Esophagus (tissue), 2 donors: Measurements from ENCODE around the gene MRPL45. TPM values are rescaled to one million over a fixed set of nuclear protein-coding genes. Genes with fewer than 3 reads are reported as not detected.
A peak's percentile ranks its signal among the peaks of the same experiment; 100 is the strongest.

Experiments used
- H3K27ac ChIP-seq, 2 donors: one replicate each; pipeline ENCODE4 v1.5.1; 2013; ENCODE audit warnings: low read depth in 2 of 2, mild to moderate bottlenecking in 2 of 2, inconsistent platforms in 1 of 2, low read length in 1 of 2, moderate library complexity in 1 of 2
- H3K27me3 ChIP-seq, 2 donors: one replicate each; pipeline ENCODE4 v1.6.1; 2013; ENCODE audit warnings: low read length in 2 of 2, control low read depth in 1 of 2, mild to moderate bottlenecking in 1 of 2; ENCODE audit not compliant: insufficient read depth in 2 of 2, control insufficient read depth in 1 of 2
- H3K36me3 ChIP-seq, 2 donors: one replicate each; pipeline ENCODE4 v1.6.1; 2013; ENCODE audit warnings: low read length in 1 of 2; ENCODE audit not compliant: control insufficient read depth in 2 of 2, insufficient read depth in 2 of 2
- H3K4me1 ChIP-seq, 2 donors: one replicate each; pipeline ENCODE4 v1.6.1; 2013; ENCODE audit warnings: low read length in 1 of 2; ENCODE audit not compliant: control insufficient read depth in 2 of 2, insufficient read depth in 2 of 2
- H3K4me3 ChIP-seq, 2 donors: one replicate each; pipeline ENCODE4 v1.5.1; 2013; ENCODE audit warnings: low read length in 2 of 2, mild to moderate bottlenecking in 2 of 2, low read depth in 1 of 2, moderate library complexity in 1 of 2
- H3K9me3 ChIP-seq, 2 donors: one replicate each; pipeline ENCODE4 v1.6.1; 2013; ENCODE audit warnings: mild to moderate bottlenecking in 2 of 2, low read depth in 1 of 2, low read length in 1 of 2, moderate library complexity in 1 of 2; ENCODE audit not compliant: control insufficient read depth in 2 of 2, insufficient read depth in 1 of 2
- WGBS, 2 donors: extraction: QIAGEN DNeasy Blood & Tissue Kit; methylation state at CpG; one replicate each; pipeline ENCODE4 v1.1.7; 2013; 5-methylcytosine and 5-hydroxymethylcytosine counted together
- polyA plus RNA-seq, 2 donors: library from polyadenylated mRNA; stranded (reverse); fragments of 200-250 nt; gene quantifications; one replicate each; pipeline ENCODE4 v1.2.3, GENCODE V29; 2013
- donor health status: healthy with polysubstance abuse.
- donor health status: Bipolar disorder and iron deficiency.

Gene MRPL45
- polyA plus RNA-seq, 2 donors = 12.4 to 26.8 TPM

DNA sequence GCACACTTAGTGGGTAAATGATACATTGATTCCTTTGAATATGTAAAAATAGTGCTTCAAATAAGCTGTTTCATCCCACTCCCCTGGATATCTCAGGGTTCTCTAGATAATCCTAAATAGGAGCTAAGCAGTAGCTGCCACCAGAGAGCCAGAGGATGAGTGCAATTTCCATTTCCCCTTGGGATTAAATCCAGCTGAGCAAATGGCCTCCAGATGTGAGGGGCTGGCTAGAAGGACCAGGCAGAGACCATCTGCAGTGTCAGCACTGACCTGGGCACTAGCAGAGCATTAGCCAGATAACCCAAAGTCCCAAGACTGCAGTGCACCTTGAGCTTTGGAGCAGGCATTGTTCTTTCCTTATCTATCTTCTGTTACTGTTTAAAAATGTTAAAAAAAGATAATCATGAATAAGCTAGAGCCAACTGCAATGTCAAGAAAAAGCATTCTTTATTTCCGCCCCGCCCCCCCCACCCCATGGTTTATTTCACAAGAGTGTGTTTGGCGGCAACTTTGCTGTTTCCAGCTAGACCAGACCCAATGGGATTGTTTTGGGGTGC, 27.3 kb downstream of the MRPL45 start:
- Histone ChIP-seq H3K9me3 (no peaks in the 10 kb centered on the region), H3K4me3 (no peak overlapping the region), H3K36me3 (peaks cover 0 to 3% of the 10 kb centered on the region in 2 donors), H3K4me1 (peaks cover 0 to 4% of the 10 kb centered on the region in 2 donors), H3K27me3 (no peaks in the 10 kb centered on the region), H3K27ac (no peak overlapping the region)
- 66 to 89% methylated on average over 3 of the region's 3 CpGs for WGBS, 2 donors

DNA sequence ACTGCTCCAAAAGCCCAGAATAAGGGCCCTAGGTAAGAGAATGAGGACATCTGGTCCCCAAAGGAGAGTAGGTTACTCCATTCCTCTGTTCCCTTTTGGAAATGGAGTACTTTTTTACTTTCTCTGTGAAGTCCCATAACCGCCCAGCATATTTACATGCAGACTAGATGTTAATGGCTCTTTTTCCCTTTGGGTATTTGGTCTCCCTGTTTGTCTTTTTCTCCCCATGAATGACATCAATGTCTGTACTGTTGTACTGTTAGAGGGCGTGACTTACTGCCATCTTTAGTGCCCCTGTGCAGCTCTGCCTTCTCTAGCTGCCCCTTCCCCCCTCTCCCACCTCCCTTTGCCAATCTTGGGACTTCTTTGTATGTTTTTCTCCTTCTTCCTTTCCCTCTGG, 27.8 kb downstream of the MRPL45 start:
- H3K9me3 ChIP-seq = no peaks in the 10 kb centered on the region
- H3K4me1 ChIP-seq = peaks cover 0 to 4% of the 10 kb centered on the region in 2 donors
- no peak overlapping the region for H3K4me3 ChIP-seq
- no peak overlapping the region for H3K27ac ChIP-seq
- no peaks in the 10 kb centered on the region for H3K27me3 ChIP-seq
- 84 to 90% methylated on average over 2 of the region's 2 CpGs for WGBS, 2 donors
- H3K36me3 ChIP-seq = peaks cover 0 to 3% of the 10 kb centered on the region in 2 donors

DNA sequence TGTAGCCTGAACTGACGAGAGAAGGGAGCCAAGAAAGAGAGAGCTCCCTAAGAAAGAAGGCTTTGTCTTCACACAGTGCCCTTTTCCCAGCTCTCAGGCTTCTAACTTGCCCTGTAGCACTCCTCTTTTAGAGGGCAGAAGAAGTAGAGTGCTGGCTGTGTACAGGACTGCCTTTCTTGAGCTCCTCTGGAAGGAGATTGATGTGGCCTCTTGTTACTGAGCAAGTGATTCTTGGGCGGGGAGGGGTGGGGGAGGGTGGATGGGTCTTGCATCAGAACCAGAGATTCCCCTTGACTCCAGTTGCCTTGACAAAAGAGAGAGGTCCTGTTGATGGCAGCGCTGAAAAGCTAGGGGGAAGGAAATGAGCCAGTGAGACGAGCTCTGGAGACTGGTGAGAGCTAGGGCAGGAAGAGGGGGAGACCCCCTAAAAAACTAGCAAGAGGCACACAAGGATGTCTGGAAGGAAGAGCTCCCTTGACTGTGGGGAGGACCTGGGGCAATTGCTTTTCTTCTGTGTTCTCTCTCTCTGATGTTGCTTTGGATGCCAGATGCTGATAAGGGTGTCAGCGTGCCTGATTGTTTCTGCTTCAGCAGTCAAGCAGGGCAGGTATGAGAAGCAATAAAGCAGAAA, 28.4 kb downstream of the MRPL45 start:
- WGBS, 2 donors = 58 to 65% methylated on average over 5 of the region's 5 CpGs
- Histone ChIP-seq H3K4me3 (no peak overlapping the region), H3K36me3 (peaks cover 0 to 3% of the 10 kb centered on the region in 2 donors), H3K27me3 (no peaks in the 10 kb centered on the region), H3K4me1 (peaks cover 0 to 4% of the 10 kb centered on the region in 2 donors), H3K9me3 (no peaks in the 10 kb centered on the region), H3K27ac (no peak overlapping the region)

DNA sequence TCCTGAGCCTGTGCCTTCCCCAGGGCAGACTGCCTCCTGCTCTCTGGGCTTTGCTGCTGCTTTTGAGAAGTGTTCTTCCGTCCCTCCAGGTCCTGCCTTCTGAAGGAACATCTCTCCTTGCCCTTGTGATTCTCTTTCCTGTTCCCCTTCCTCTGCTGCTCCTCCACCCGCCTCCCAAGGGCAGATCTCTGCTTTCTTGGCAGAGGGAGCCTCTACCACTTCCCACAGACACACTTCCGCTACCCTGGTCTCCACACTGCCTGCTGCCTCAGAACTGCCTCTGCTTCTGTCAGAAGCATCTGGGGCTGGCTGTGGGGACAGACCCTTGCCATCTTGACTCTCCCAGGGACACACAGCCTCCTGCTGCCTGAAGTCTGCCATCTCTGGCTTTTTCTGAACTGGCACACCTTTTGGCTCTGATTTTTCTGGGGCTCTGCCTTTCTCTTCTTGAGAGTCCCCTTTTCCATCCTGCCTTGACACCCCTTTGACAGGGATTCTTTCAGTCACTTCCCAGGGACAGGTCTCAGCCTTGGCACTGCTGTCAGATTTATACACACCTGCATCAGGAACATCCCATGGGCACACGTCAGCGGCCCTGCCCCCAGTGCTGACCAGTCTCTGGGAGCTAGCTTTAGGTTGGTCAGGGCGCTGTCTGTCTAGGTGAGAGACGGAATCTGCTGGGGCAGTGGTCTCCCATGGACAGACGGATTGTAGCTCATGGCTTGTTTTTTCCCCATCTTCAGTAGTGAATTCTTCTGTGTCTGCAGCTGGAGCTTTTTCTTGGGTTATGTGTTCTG, 30.2 kb downstream of the MRPL45 start:
- 78 to 82% methylated on average over 8 of the region's 8 CpGs for WGBS, 2 donors
- H3K4me1 ChIP-seq = no peaks in the 10 kb centered on the region
- no peaks in the 10 kb centered on the region for H3K27me3 ChIP-seq
- no peaks in the 10 kb centered on the region for H3K9me3 ChIP-seq
- H3K36me3 ChIP-seq = peaks cover 0 to 3% of the 10 kb centered on the region in 2 donors
- peak overlapping the region in 1 of 2 donors; percentile 18 for H3K27ac ChIP-seq
- H3K4me3 ChIP-seq = no peak overlapping the region

DNA sequence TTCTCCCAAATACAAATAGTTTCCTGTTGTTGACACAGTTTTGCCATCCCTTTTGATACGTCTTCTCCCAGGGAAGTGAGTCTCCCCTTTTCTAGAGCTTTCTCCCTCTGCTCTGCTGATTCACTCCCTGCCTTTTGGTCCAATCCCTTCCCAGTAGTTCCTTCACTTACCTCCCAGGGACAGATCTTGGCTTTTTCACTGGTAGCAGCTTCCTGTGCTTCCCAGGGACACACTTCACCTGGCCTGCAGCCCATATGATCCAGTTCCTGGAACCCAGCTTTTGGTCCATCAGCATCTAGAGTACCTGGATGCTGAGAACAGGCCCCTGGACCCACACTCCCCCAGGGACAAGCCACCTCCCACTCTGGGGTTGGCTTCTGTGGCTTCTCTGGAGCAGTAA, 31.0 kb downstream of the MRPL45 start:
- no peaks in the 10 kb centered on the region for H3K9me3 ChIP-seq
- H3K4me3 ChIP-seq = no peak overlapping the region
- WGBS, 2 donors = 36 to 52% methylated on average over 1 of the region's 1 CpG
- no peaks in the 10 kb centered on the region for H3K4me1 ChIP-seq
- peaks cover 0 to 3% of the 10 kb centered on the region in 2 donors for H3K36me3 ChIP-seq
- no peak overlapping the region for H3K27ac ChIP-seq
- H3K27me3 ChIP-seq = peaks cover 0 to 2% of the 10 kb centered on the region in 2 donors

DNA sequence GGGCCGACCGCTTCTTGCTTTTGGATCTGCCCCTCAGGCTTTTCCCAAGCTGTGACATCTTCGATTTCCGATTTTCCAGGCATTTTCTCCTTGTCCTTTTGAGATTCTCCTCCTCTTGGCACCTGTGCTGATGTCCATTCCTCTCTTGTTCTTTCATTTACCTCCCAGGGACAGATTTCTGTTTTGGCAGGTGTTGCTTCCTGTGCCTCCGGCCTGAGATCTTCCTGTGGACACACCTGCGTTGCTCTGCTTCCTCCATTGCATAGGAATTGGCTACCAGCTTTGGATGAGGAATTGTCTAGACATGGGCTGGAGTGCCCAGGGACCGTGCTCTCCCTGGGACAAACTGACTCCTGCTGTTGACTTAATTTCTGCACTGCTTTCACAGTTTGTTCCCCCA, 31.7 kb downstream of the MRPL45 start:
- no peak overlapping the region for H3K27ac ChIP-seq
- H3K4me3 ChIP-seq = no peak overlapping the region
- no peaks in the 10 kb centered on the region for H3K9me3 ChIP-seq
- WGBS, 2 donors = 65 to 69% methylated on average over 7 of the region's 7 CpGs
- no peaks in the 10 kb centered on the region for H3K36me3 ChIP-seq
- peaks cover 0 to 2% of the 10 kb centered on the region in 2 donors for H3K27me3 ChIP-seq
- no peaks in the 10 kb centered on the region for H3K4me1 ChIP-seq

DNA sequence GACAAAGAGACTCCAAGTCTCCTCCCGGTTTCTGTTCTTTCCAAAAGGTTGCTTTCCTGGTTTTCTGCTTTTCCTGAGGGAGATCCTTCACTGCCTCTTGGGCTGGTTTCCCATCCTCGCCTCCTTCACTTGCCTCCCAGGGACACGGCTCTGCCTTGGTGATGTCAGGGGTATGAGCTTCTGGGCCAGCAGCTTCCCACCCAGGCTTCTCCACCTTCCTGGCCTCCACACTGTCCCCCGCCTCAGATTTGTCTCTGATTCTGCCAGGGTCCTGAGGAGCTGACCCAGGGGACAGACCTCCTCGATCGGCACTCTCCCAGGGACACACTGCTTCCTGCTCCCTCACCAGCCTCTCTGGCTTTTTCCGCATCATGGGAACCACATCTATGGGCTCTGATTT, 32.3 kb downstream of the MRPL45 start:
- 81 to 87% methylated on average over 7 of the region's 7 CpGs for WGBS, 2 donors
- Histone ChIP-seq H3K9me3 (no peaks in the 10 kb centered on the region), H3K4me1 (no peaks in the 10 kb centered on the region), H3K4me3 (no peak overlapping the region), H3K36me3 (no peaks in the 10 kb centered on the region), H3K27ac (no peak overlapping the region), H3K27me3 (peaks cover 0 to 2% of the 10 kb centered on the region in 2 donors)

DNA sequence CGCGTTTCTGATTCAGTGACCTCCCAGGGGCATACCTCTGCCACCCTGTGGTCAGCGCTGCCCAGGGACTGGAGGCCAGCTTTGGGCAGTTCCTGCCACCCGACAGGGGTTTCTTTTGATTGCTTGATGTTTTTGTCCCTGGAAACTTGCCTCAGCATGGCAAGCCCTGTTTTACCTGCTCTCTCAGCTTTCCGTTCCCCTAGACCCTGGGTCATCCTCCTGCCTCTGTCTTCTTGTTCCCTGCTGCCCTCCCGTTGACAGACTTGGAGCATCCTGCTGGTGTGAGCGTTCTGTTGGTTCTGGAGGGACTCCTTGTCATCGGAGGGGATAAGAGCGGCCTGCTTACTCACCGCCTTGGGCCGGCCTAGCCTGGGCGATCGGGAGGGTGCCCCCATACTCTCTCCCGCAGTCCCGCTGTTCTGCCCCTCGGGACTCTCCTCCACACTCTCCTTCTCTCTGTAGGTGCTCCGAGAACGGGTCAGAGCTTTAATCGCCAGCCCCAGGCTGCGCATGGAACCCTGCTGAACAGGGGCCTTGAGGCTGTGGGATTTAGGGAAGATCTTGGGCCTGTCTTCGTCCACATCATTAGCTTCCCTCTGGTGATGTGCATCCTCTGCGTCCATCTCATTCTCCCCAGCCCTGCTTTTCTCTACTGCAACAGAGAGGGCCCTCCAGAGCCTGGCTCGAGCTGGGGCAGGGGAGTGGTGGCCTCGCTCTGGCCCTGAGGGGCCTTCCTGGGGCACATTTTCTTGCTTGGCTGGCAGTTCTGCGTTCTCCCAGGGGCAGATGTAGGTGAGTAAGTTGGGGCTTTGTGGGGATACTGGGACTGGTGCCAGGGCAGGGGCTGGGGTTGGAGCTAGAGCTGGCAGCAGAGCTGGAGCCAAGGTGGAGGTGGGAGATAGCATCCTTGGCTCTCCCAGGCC, 33.1 kb downstream of the MRPL45 start:
- H3K4me3 ChIP-seq = no peak overlapping the region
- no peak overlapping the region for H3K27ac ChIP-seq
- H3K4me1 ChIP-seq = no peaks in the 10 kb centered on the region
- H3K9me3 ChIP-seq = no peaks in the 10 kb centered on the region
- H3K36me3 ChIP-seq = no peaks in the 10 kb centered on the region
- 89 to 90% methylated on average over 25 of the region's 25 CpGs for WGBS, 2 donors
- peaks cover 0 to 2% of the 10 kb centered on the region in 2 donors for H3K27me3 ChIP-seq

DNA sequence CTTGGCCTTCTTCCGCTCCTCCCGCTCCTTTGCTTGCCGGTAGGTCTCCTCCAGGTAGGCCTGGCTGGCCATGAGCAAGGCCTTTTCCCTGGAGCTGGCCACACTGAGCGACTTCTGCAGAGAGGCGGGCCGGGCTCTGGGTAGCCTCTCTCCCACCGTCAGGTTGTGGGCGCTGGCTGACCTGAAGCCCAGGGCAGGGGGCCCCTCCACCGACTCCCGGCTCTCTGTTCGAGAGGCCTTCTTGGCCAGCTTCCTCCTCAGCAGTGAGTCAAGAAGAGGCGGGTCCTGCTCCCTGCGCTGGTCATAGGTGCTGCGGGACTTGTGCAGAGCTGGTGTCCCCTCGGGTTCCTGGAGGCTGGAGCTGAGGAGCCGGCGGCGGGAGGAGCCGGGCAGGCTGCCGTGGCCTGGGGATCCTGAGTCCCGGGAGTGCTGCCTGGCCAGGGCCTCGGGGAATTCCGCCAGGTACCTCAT, 34.0 kb downstream of the MRPL45 start:
- WGBS, 2 donors = 74 to 75% methylated on average over 22 to 23 of the region's 23 CpGs
- Histone ChIP-seq H3K4me3 (no peak overlapping the region), H3K36me3 (no peaks in the 10 kb centered on the region), H3K9me3 (no peaks in the 10 kb centered on the region), H3K4me1 (no peaks in the 10 kb centered on the region), H3K27ac (no peak overlapping the region), H3K27me3 (peaks cover 0 to 2% of the 10 kb centered on the region in 2 donors)
